Measurements from ENCODE around the gene GPR161.

DNA sequence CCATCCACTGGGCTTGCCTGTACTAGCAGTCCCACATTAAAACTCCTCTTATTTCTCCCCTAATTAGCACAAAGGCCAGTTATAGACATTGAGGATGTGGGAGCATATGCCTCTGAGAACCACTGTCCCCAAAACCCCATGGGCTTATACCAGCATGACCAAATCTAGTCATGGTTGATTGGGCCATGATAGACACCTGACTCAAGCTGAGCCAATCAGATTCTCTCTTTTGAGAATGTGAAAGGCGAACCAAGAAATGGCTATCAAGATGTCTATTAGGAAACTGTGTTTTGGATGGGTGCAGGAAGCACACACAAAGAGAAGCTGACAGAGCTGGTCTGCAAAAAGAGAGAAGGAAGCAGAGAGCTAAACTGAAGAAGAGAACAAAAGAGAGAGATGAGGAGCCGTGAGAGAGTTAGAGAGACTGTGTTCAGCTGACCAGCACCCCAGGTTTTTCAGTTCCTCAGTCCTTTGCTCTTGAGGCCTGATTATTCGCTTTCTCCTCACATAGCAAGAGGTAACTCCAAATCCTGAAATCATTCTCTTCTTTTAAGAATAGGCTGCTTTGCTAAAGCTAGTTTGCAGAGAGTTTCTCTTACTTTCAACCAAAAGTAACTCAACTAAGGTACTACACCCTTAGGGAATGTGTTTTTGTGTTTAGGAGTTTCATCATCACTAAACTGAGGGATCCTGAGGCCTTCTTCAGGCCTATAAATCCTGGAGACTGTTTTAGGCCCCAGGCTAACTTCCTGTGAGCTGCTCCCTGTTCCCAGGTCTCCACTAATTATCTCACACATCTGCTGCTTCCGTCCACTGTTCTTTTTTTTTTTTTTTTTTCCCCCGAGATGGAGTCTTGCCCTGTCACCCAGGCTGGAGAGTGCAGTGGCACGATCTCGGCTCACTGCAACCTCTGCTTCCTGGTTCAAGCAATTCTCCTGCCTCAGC lies 34.1 kb upstream of the GPR161 start:
- TF ChIP-seq, protein P1, sequence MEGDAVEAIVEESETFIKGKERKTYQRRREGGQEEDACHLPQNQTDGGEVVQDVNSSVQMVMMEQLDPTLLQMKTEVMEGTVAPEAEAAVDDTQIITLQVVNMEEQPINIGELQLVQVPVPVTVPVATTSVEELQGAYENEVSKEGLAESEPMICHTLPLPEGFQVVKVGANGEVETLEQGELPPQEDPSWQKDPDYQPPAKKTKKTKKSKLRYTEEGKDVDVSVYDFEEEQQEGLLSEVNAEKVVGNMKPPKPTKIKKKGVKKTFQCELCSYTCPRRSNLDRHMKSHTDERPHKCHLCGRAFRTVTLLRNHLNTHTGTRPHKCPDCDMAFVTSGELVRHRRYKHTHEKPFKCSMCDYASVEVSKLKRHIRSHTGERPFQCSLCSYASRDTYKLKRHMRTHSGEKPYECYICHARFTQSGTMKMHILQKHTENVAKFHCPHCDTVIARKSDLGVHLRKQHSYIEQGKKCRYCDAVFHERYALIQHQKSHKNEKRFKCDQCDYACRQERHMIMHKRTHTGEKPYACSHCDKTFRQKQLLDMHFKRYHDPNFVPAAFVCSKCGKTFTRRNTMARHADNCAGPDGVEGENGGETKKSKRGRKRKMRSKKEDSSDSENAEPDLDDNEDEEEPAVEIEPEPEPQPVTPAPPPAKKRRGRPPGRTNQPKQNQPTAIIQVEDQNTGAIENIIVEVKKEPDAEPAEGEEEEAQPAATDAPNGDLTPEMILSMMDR (conservative IDR thresholded peaks at IDR 0.05; ENCODE audit: low read length): no peak
- TF ChIP-seq EZH2phosphoT487 (IDR thresholded peaks at IDR 0.05; ENCODE audit: borderline replicate concordance, low read depth, low read length): no peak
